Hepatocyte (in vitro differentiated cells): ENCODE measurements around the gene KLHL11.

Experiments
- EZH2 ChIP-seq: fragments of 200-600 bp; sonication (generic); IDR thresholded peaks from 2 replicates; pipeline ENCODE4 v1.6.1; 2016; ENCODE audit warnings: antibody characterized with exemption, mild to moderate bottlenecking, borderline replicate concordance
- TF ChIP-seq, protein P1 (sequence below): fragments of 200-600 bp; sonication (generic); IDR thresholded peaks from 2 replicates; pipeline ENCODE4 v1.5.1; 2016; ENCODE audit warnings: antibody characterized with exemption, mild to moderate bottlenecking; ENCODE audit not compliant: poor library complexity

- TF ChIP-seq, protein P1, sequence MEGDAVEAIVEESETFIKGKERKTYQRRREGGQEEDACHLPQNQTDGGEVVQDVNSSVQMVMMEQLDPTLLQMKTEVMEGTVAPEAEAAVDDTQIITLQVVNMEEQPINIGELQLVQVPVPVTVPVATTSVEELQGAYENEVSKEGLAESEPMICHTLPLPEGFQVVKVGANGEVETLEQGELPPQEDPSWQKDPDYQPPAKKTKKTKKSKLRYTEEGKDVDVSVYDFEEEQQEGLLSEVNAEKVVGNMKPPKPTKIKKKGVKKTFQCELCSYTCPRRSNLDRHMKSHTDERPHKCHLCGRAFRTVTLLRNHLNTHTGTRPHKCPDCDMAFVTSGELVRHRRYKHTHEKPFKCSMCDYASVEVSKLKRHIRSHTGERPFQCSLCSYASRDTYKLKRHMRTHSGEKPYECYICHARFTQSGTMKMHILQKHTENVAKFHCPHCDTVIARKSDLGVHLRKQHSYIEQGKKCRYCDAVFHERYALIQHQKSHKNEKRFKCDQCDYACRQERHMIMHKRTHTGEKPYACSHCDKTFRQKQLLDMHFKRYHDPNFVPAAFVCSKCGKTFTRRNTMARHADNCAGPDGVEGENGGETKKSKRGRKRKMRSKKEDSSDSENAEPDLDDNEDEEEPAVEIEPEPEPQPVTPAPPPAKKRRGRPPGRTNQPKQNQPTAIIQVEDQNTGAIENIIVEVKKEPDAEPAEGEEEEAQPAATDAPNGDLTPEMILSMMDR, result no peak
- TF ChIP-seq EZH2, result no peak
Observed at GRCh38 chr17:41906465-41907184, 41.4 kb upstream of the KLHL11 start.
